Measurements from ENCODE around the gene DUSP22.

Gene DUSP22

DNA sequence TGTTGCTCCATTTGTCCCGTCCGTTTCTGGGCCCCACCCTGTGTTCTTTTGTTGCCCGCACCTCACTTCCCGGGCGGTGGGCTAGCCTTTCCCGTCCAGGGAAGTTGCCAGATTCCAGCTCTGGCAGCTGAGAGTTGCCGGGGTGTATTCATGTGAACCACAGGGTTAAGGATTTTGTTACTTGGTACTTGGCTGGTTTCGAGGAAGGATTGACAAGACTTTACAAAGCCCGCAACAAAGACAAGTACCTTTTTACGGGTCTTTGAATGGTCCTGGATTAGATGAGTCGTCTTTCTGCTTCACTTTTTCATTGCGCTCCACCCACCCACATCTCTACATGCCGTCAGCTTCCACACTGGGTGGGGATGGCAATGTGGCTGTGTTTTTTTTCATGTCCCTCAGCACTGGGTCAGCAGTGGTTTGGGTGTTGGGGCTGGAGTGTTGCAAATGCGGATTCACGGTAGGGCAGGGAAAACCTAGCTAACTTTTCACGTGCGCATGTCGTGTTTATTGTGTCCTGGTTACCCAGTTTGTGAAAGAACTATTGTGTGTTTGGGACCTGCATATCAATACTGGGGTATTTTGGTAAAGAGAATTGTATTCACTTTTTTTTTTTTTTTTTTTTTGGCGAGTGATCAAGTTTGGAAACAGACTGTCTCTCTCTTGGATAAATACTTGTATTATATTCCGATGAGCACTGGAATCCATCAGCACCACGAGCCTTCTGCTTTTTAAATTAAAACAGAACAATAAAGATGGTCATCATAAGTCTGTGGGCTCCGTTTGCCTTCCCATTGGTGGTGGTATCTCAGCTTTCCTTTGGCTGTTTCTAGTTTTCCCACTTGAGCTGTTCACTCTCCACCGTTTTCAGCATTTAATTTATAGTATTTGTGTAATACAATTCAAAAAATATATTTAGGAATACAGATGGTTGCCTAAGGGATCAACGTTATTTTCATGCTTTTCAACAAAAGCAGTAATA, 1.2 kb downstream of the DUSP22 start:
- DNase-seq (ENCODE audit: low read depth), result peak; percentile 21
- TF ChIP-seq, protein P1, sequence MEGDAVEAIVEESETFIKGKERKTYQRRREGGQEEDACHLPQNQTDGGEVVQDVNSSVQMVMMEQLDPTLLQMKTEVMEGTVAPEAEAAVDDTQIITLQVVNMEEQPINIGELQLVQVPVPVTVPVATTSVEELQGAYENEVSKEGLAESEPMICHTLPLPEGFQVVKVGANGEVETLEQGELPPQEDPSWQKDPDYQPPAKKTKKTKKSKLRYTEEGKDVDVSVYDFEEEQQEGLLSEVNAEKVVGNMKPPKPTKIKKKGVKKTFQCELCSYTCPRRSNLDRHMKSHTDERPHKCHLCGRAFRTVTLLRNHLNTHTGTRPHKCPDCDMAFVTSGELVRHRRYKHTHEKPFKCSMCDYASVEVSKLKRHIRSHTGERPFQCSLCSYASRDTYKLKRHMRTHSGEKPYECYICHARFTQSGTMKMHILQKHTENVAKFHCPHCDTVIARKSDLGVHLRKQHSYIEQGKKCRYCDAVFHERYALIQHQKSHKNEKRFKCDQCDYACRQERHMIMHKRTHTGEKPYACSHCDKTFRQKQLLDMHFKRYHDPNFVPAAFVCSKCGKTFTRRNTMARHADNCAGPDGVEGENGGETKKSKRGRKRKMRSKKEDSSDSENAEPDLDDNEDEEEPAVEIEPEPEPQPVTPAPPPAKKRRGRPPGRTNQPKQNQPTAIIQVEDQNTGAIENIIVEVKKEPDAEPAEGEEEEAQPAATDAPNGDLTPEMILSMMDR (conservative IDR thresholded peaks at IDR 0.05; ENCODE audit: low read length), result no peak
- peak overlapping the region; percentile 72 for H3K4me3 ChIP-seq (ENCODE audit: low read length)

DNA sequence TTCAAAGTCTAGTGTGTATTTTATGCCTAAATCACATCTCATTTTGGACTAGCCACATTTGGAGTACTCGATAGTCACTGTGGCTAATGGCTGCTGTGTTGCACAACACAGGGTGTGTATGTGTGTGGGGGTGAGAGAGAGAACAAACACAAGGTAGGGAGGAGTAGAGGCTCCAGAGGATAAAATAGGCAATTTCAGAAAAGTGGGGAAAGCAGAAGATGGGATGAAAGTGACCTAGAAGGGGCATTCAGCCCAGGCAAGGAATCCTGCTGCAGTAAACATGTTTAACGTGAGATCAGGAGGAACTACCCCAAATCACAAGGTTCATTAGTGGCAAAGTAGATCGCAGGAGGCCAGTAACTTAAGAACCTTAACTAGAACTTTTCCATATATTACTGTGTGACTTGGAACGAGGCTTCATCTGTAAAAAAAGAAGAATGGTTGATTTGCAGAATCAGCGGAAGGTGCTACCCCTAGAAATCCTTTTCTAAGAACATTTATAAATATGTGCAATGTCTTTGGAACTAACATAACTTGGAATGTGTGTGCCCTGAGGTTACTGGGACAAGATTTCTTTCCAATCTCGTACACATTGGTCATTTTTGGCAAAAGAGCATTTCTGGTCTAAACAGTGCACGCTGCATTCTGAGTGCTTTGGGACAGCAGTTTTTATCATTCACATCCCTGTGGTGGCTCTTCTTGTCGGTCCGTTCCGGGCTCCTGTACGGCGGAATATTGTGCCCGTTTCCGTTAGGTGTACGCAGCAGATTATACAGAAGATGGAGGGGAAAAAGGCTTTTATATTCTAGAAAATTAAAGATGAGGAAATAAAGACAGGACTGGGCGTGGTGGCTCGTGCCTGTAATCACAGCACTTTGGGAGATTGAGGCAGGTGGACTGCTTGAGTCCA, 2.6 kb downstream of the DUSP22 start:
- no peak overlapping the region for H3K4me3 ChIP-seq (ENCODE audit: low read length)
- DNase-seq (ENCODE audit: low read depth), result no peak
- TF ChIP-seq, protein P1 (conservative IDR thresholded peaks at IDR 0.05; ENCODE audit: low read length), result no peak

DNA sequence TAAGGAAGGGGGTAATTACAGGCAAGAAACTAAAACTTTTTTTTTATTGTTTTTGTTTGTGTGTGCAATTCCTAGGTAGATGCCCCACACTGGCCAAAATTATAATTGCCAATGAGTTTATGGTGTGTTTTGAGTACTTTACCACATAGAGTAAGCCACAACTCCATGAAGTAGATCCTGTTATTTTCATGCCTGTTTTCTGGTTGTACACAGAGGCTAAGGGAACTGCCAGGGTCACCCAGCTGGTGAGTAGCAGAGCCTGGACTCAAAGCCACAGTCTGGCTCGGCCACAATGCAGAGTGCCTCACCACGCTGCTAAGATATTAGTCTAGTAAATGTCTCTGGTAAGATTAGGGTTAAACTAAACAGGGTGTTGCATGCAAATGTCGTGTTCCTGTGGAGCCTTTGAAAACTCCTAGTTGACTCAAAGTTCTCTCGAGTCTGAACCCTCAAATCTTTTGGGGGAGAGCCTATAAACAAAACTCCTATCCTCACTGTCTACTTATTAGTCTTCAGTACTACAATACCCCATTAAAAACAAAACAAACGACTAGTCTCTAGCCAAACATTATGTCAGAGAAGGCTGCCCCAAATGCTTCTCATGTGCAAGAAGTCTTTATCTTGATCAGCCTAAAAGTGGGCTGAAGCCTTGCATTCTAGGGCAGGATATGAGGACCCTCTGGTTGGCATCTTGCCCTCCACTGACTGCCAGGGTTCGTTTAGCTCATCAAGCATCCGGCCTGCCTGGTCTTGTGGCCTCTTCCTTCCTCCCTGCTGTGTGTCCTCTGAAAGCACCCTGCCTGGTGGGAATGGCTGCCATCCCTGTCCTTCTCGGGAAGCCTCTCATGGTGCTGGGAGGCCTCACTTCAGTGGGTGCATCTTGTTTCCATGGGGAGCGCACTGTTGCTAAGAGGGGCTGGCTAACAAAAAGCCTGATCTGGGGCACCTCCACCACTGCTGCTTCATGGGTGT, 4.2 kb downstream of the DUSP22 start:
- no peak overlapping the region for H3K4me3 ChIP-seq (ENCODE audit: low read length)
- TF ChIP-seq, protein P1 (conservative IDR thresholded peaks at IDR 0.05; ENCODE audit: low read length), result 0 out of 2 replicates have a peak, but pooled peaks have one; percentile 3
- DNase-seq (ENCODE audit: low read depth), result no peak

DNA sequence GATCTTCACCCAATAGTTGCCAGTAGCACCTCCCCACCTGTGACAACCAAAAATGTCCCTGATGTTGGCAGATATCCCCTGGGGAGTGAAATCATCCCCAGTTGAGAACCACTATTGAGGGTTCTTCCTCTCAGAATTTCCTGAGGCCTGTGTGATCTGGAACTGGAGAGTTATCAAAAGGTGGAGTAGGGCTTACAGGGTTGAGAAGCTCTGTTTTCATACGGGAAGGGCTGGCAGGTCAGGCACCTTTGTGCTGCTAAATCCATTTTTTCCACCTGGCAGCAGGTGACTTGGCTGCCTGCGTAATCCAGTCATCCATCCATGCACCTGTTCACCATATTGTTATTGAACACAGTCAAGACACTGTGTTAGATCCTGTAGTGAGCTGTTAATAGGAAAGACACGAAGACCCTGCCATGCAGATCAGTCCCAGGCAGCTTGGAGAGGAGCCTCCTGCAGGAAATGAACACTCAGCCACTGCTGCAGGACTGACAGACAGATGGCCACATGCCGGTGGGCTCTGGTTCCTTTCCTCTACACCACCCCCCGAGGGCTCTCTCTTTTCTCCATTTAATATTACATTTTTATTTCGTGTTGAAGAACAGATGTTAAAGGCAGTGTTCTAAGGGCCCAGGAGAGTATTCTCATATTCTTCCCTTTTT, 5.4 kb downstream of the DUSP22 start:
- TF ChIP-seq, protein P1 (conservative IDR thresholded peaks at IDR 0.05; ENCODE audit: low read length), result no peak
- no peak overlapping the region for H3K4me3 ChIP-seq (ENCODE audit: low read length)
- DNase-seq (ENCODE audit: low read depth), result no peak

DNA sequence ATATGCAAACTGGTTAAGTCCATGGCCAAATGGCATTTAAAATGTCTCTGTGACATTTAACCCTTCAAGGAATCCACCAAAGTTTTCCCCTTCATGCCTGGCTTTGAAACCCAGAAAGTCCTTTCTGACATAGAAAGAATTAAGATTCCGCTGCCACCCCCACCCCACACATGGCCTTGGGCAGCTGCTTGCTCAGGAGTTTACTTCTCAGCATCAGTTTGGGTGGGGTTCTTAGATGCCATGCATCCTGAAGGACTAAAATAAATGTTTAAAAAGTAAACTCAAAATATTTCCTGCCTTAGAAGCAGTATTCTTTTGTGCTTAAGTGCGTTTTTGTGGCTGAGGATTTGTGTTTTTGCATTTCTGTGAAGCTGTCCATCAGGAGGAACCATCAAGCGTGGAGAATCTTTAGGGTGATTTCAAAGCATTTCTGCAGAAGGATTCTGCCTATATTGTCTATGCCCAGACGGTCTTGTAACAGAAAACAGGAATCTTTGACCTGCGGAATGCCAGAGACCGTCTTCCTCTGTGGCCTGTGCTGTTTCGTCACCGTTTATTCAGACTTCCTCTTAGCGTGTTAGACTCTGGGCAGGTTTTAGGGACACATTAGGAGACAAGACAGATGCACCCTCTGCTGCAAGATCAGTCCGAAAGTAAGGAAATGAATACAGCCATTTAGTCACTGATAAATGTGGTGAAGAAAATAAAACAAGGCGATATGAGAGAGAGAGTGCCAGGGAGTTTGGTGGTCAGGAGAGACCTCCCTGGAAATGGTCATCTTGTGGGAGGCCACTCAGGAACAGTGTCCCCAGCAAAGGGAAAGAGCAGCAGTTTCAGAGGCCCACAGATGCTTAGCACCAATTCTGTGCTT, 6.2 kb downstream of the DUSP22 start:
- DNase-seq (ENCODE audit: low read depth), result no peak
- no peak overlapping the region for H3K4me3 ChIP-seq (ENCODE audit: low read length)
- TF ChIP-seq, protein P1 (conservative IDR thresholded peaks at IDR 0.05; ENCODE audit: low read length), result no peak
